ENCODE measurements around the gene PIAS1.
"Not testable (repeated sequence)": the region's sequence is repeated elsewhere in the genome, so short reads cannot be mapped to it uniquely, and the experiment has no call there.

Gene PIAS1

GRCh38 chr15:68210409-68210756 is 156.3 kb downstream of the PIAS1 start:
- TF ChIP-seq CTCF (IDR thresholded peaks at IDR 0.05; ENCODE audit: low read depth, low read length, missing control alignments) = no peak
- DNase-seq (ENCODE audit: extremely low read depth, low read depth) = no peak
- H3K4me3 ChIP-seq (replicated peaks; ENCODE audit: low read depth, low read length) = no peak overlapping the region

- peak; percentile 83 for TF ChIP-seq CTCF (IDR thresholded peaks at IDR 0.05; ENCODE audit: low read depth, low read length, missing control alignments)
- no peak for DNase-seq (ENCODE audit: extremely low read depth, low read depth)
- no peak overlapping the region for H3K4me3 ChIP-seq (replicated peaks; ENCODE audit: low read depth, low read length)
These were observed 156.9 kb downstream of the PIAS1 start for GRCh38 chr15:68210821-68211655.

GRCh38 chr15:68211656-68212320 is 157.7 kb downstream of the PIAS1 start:
- no peak for TF ChIP-seq CTCF (IDR thresholded peaks at IDR 0.05; ENCODE audit: low read depth, low read length, missing control alignments)
- no peak overlapping the region for H3K4me3 ChIP-seq (replicated peaks; ENCODE audit: low read depth, low read length)
- DNase-seq (ENCODE audit: extremely low read depth, low read depth) = no peak

GRCh38 chr15:68213491-68213845 is 159.4 kb downstream of the PIAS1 start:
- DNase-seq (ENCODE audit: extremely low read depth, low read depth); H3K4me3 ChIP-seq (replicated peaks; ENCODE audit: low read depth, low read length): not testable (repeated sequence)

GRCh38 chr15:68213991-68214837 is 160.1 kb downstream of the PIAS1 start:
- no peak overlapping the region for H3K4me3 ChIP-seq (replicated peaks; ENCODE audit: low read depth, low read length)
- no peak for DNase-seq (ENCODE audit: extremely low read depth, low read depth)
- no peak for TF ChIP-seq CTCF (IDR thresholded peaks at IDR 0.05; ENCODE audit: low read depth, low read length, missing control alignments)

GRCh38 chr15:68214838-68215254 is 160.7 kb downstream of the PIAS1 start:
- no peak for DNase-seq (ENCODE audit: extremely low read depth, low read depth)
- H3K4me3 ChIP-seq (replicated peaks; ENCODE audit: low read depth, low read length) = no peak overlapping the region
- TF ChIP-seq CTCF (IDR thresholded peaks at IDR 0.05; ENCODE audit: low read depth, low read length, missing control alignments) = no peak

GRCh38 chr15:68217341-68217740 is 163.2 kb downstream of the PIAS1 start:
- DNase-seq (ENCODE audit: extremely low read depth, low read depth) = no peak
- H3K4me3 ChIP-seq (replicated peaks; ENCODE audit: low read depth, low read length) = no peak overlapping the region
- no peak for TF ChIP-seq CTCF (IDR thresholded peaks at IDR 0.05; ENCODE audit: low read depth, low read length, missing control alignments)

Measured in HFF-Myc (cell line).